Epithelial cell of esophagus (primary cell): Measurements from ENCODE around the gene SLC4A11.

Experiments
- DNase-seq: peaks from one replicate; pipeline ENCODE4 v3.0.0; 2010; ENCODE audit warnings: low read depth
- H3K4me3 ChIP-seq: 2 replicates; pipeline ENCODE4 v1.5.1; 2011; ENCODE audit warnings: mild to moderate bottlenecking, low read length, control low read depth
- CTCF ChIP-seq: IDR thresholded peaks from 2 replicates; pipeline ENCODE4 v1.5.1; 2011; ENCODE audit warnings: low read depth, mild to moderate bottlenecking, low read length, control low read depth, inconsistent platforms; ENCODE audit not compliant: insufficient read depth; ENCODE audit errors: missing control alignments

Gene SLC4A11

GRCh38 chr20:3181270-3181669 is 57.7 kb downstream of the SLC4A11 start:
- TF ChIP-seq CTCF, result no peak
- no peak for DNase-seq
- no peak overlapping the region for H3K4me3 ChIP-seq

GRCh38 chr20:3180319-3180718 is 58.7 kb downstream of the SLC4A11 start:
- no peak overlapping the region for H3K4me3 ChIP-seq
- TF ChIP-seq CTCF, result no peak
- DNase-seq, result no peak

- TF ChIP-seq CTCF, result no peak
- no peak for DNase-seq
- H3K4me3 ChIP-seq, result no peak overlapping the region
These were observed 61.1 kb downstream of the SLC4A11 start for GRCh38 chr20:3177746-3178485.
